Activated T-cell treated with anti-CD3 and anti-CD28 coated beads for 48 hours (primary cell): ENCODE measurements around the gene MAML2.

Source experiments
- DNase-seq: peaks from one replicate; pipeline ENCODE4 v3.0.0-alpha.2; 2020; ENCODE audit warnings: low read depth

The MAML2 gene

GRCh38 chr11:96318399-96318798, 24.6 kb downstream of the MAML2 start:
- DNase-seq: no peak

DNA sequence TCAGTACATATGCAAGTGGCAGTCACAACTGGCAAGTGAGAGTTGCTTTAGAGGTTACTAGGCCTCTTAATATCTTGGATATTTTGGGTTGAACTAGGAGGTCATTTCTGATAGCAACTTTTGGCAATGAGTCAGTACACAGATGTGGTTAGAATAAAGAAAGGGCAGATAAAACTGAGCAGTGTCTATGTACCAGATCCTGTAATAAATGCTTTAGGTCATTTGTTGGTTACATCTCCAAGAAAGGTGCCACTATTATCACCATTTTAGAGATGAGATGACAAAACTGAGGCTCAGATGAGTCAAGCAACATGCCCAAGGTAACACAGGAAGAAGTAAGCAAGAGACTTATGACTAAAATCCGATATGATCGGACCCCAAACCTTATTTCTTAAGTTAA, 25.0 kb downstream of the MAML2 start:
- DNase-seq: no peak

DNA sequence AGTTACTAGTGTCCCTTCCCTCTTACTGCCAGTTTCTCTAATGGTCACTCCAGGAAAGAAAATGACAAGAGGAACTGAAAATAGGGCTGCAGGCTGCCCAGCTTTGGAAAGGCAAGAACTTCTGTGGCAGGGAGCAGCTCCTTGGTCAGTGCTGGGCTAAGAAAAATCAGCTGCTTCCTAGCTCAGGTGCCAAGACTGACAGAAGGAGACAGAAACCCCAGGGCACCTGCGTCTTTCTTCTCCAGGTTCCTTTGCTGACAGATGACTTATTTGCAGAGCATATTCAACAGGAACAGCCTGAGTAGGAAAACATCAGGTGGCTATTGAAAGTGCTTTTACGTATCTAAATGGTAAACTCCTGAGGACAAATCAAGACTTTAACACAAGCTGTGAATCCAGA, 25.4 kb downstream of the MAML2 start:
- no peak for DNase-seq

- DNase-seq: no peak
Measured at GRCh38 chr11:96316869-96317268, 26.1 kb downstream of the MAML2 start.

GRCh38 chr11:96315476-96315875, 27.5 kb downstream of the MAML2 start:
- no peak for DNase-seq

DNA sequence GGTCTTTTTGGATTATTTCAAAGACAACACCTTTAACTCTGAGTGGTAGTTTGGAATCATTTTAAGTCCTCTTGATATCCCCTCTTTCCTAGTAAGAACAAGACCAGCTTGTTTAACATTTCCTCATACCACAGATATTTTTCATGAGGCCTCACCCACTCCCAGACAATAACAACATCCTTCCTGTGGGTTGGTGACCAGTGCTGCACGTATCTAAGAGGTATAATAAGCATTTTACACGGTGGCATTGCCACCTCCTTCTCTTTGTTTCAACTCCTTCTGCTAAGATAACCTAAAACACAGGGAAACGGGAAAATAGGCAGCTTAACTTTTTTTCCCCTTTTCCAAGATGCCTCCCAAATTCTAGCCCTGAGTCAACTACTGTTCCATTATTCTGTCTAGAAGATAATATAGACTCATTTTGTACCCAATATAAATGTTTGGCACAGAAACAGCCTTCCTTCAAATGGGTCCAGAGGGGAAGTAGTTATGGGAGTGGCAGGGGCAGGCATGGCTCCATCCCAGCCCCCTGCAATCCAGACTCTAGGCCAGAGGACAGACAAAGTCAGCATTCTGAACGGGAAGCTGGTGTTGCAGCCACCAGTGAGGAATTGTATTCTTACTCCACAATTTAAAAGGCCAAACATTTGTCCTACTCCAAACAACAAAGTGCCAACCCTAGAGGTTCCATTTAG, 28.5 kb downstream of the MAML2 start:
- DNase-seq: no peak

GRCh38 chr11:96313163-96313562, 29.8 kb downstream of the MAML2 start:
- DNase-seq: no peak

- no peak for DNase-seq
Measured at GRCh38 chr11:96311120-96311568, 31.9 kb downstream of the MAML2 start.

GRCh38 chr11:96310236-96310635, 32.8 kb downstream of the MAML2 start:
- DNase-seq: no peak

DNA sequence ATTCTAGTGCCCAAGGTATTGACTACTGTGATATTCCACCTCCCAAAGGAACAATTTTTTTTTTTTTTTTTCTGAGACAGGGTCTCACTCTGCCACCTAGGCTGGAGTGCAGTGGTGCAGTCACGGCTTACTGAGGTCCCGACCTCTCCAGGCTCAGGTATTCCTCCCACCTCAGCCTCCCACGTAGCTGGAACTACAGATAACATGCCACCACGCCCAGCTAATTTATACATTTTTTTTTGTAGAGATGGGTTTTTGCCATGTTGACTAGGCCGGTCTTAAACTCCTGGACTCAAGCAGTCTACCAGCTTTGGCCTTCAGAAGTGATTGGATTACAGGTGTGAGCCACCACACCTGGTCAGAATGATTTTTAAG, 33.4 kb downstream of the MAML2 start:
- no peak for DNase-seq

- no peak for DNase-seq
Measured at GRCh38 chr11:96309016-96309642, 33.9 kb downstream of the MAML2 start.

DNA sequence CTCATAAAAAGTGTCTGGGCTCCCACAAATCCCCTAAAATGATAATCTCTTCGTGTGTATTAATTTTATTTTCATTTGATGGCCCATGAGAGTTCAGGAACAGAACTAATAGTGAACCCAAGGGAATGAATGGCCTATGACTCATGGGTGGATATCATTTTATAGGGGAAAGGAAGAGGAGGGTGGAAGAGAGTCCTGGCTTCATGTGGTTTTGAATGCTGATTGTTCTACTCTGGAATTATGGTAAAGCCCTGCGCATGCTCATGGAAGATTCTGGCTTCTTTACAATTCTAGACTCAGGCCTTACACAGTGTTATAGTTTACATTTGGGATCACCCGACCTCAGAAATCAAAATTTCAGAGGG, 35.2 kb downstream of the MAML2 start:
- no peak for DNase-seq

- DNase-seq: no peak
Measured at GRCh38 chr11:96306933-96307775, 35.8 kb downstream of the MAML2 start.

DNA sequence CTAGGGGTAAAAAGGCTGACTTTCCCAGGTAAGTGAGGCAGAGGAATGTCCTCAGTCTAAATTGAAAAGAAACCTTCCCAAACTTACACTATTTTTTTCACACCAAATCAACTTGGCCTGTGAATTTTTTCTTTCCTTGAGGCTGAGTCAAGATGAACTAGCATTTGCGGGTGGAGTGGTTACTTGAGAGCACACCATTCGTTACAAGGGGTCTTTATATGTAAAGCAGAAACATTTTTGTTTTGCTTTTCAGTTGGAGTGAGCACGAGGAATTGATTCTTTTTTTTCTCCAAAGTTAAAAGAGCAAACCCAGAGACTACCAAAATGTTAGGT, 36.4 kb downstream of the MAML2 start:
- no peak for DNase-seq

GRCh38 chr11:96306071-96306470, 36.9 kb downstream of the MAML2 start:
- no peak for DNase-seq

- no peak for DNase-seq
Measured at GRCh38 chr11:96303980-96304379, 39.0 kb downstream of the MAML2 start.

DNA sequence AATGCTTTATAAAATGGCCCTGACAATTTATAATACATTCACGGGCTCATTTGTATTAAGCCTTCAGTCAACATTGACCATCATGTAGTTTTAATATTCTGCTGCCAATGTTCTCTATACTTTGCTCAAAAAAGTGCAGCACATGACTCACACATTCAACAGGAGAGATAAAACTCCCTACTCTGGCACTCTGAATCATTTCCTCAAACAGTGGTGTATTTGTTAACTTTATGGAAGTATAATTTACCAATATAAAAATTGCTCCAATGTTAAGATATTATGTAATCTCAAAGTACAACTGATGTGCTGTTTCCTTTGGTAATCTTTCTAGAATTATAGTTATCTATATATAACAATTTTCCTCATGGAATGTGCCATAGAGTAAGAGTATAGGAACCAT, 39.9 kb downstream of the MAML2 start:
- no peak for DNase-seq

- DNase-seq: no peak
Measured at GRCh38 chr11:96301818-96302217, 41.2 kb downstream of the MAML2 start.

DNA sequence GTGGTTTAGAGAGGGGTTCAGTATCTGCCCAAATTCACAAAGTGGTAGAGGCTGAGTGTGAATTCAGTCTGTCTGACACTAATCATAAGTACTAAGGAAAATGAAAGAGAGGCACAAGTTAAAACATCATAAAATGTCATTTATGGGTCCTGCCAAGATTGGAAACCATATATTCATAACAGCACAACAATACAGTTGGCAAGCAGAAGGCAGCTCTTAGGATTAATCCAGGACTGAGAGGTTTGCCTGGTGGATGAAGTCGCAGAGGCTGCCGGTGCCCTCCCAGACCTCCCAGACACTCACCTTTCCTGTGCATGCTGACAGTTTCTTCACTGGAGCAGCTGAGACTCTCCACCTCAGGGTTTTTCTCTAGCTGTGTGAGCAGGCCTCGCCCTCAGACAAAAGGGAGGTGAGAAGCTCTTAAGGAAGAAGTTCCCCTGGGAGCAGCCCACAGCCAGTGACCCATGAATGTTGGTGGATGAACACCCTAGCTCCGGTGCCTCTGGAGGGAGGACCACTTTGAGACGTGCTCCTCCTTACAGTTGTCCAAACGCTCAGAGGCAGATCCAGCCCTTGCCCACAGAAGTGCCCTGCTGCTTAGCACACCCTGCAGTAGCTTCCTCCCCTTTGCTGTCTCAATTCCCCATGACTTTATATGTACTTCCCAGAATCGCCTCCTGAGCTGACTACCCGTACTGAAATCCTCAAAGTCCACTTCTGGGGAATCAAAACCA, 43.7 kb downstream of the MAML2 start:
- no peak for DNase-seq

DNA sequence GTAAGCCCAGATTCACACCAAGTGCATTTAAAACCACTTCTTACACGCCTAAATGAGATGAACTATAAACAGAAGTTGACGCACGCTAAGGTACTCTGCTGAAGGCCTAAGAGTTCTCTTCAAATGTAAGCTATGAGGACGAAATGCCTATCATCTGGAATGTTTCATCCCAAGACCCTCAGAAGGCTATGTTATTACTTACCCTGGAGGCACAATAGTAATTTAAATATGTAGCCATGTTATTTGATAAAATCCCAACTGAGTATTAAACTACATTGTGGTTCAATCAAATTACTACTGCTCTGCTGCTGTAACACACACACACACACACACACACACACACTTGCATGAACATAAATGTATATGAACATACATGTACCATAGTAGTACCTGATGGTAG, 47.6 kb downstream of the MAML2 start:
- no peak for DNase-seq

GRCh38 chr11:96294289-96294688, 48.7 kb downstream of the MAML2 start:
- DNase-seq: no peak

DNA sequence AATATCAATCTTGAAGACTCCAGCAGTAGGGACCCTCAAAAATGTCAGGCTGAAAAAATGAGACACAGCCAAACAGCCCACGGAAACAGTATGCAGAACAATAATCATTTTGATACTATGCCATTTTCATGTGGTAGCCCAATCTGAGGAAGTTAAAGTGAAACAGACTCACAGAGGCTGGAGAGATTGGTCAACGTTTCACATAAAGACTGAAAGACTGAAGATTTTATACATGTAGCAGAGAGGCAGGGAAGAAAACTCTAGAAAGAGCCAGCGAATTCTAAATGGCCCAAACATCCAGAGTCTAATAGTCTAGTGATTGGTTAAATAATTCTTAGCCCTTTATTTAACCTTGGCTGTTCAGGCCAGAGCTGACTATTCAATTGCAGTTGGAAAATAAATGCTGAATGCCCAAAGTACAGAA, 49.4 kb downstream of the MAML2 start:
- DNase-seq: no peak

DNA sequence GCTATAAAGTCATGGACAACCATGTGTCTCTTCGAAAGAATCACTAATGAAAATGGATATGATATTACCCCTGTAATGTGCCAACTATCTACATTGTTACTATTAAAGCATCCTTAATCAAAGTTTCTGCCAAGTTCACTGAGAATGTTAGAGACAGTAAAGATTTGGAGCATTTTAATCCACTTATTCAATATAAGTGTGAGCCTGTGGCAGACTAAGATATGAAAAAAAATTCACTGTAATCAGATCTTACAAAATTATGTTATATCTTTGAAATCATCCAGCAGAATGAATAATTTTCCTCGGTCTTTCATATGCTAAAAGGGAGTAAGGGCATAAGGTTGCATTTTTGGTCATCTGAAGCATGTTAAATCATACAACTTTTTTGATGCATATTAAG, 49.9 kb downstream of the MAML2 start:
- no peak for DNase-seq
